OCI-LY3 (cell line): ENCODE measurements around the gene ABCF3.
A peak's percentile ranks its signal among the peaks of the same experiment; 100 is the strongest.

Experiments used
- H2AFZ ChIP-seq: fragments of 200-600, 300-600 bp; shearing (Covaris generic); 2 replicates; pipeline ENCODE4 v1.6.0; 2014; ENCODE audit warnings: antibody characterized with exemption, low read depth, low read length
- H3K27ac ChIP-seq: fragments of 200-600, 300-600 bp; sonication (generic); 2 replicates; pipeline ENCODE4 v1.5.1; 2014; ENCODE audit warnings: mild to moderate bottlenecking, low read length, moderate library complexity, mixed read lengths
- H3K27me3 ChIP-seq: fragments of 200-600, 300-600 bp; sonication (generic); 2 replicates; pipeline ENCODE4 v1.6.1; 2014; ENCODE audit warnings: low read depth, low read length, mixed read lengths
- H3K36me3 ChIP-seq: fragments of 200-600, 300-600 bp; sonication (generic); replicated peaks from 2 replicates; pipeline ENCODE3; 2014; ENCODE audit warnings: low read depth, low read length, mixed read lengths
- H3K4me1 ChIP-seq: fragments of 300-600, 200-600 bp; sonication (generic); 2 replicates; pipeline ENCODE4 v1.6.1; 2014; ENCODE audit warnings: low read length, mixed read lengths
- H3K4me2 ChIP-seq: fragments of 200-600, 300-600 bp; sonication (generic); 2 replicates; pipeline ENCODE4 v1.6.1; 2014; ENCODE audit warnings: low read length, mixed read lengths
- H3K4me3 ChIP-seq: fragments of 300-600, 200-600 bp; sonication (generic); 2 replicates; pipeline ENCODE4 v1.5.1; 2014; ENCODE audit warnings: antibody characterized with exemption, mild to moderate bottlenecking, low read length, moderate library complexity
- H3K79me2 ChIP-seq: fragments of 300-600, 200-600 bp; shearing (Covaris generic); 2 replicates; pipeline ENCODE4 v1.6.1; 2014; ENCODE audit warnings: mild to moderate bottlenecking, low read length, mixed read lengths
- H3K9ac ChIP-seq: fragments of 300-600, 200-600 bp; shearing (Covaris generic); 2 replicates; pipeline ENCODE4 v1.6.0; 2014; ENCODE audit warnings: mild to moderate bottlenecking, low read length, moderate library complexity
- H3K9me3 ChIP-seq: fragments of 200-600, 300-600 bp; shearing (Covaris generic); 2 replicates; pipeline ENCODE4 v1.6.1; 2014; ENCODE audit warnings: low read length, mixed read lengths; ENCODE audit not compliant: insufficient read depth
- H4K20me1 ChIP-seq: fragments of 200-600, 300-600 bp; sonication (generic); 2 replicates; pipeline ENCODE4 v1.6.1; 2016; ENCODE audit warnings: low read length, mixed read lengths; ENCODE audit not compliant: insufficient read depth
- CTCF ChIP-seq: fragments of 200-600, 300-600 bp; sonication (generic); IDR thresholded peaks from 2 replicates; pipeline ENCODE4 v1.5.1; 2014; ENCODE audit warnings: antibody characterized with exemption, low read length, low read depth
- EZH2phosphoT487 ChIP-seq: fragments of 200-600 bp; shearing (Covaris generic); IDR thresholded peaks from 2 replicates; pipeline ENCODE4 v1.6.1; 2018; ENCODE audit warnings: antibody characterized with exemption, mixed run types, low read depth

ABCF3 gene

GRCh38 chr3:184222521-184222920 lies 36.5 kb downstream of the ABCF3 start:
- Histone ChIP-seq H3K79me2 (no peaks in the 10 kb centered on the region), H3K27ac (no peak overlapping the region), H2AFZ (no peak overlapping the region), H3K27me3 (peaks cover 10% of the 10 kb centered on the region; the same call in 1 of the 2 replicates), H3K9ac (no peak overlapping the region), H3K4me3 (no peak overlapping the region), H3K36me3 (no peaks in the 10 kb centered on the region), H3K9me3 (no peaks in the 10 kb centered on the region), H4K20me1 (no peaks in the 10 kb centered on the region), H3K4me1 (no peaks in the 10 kb centered on the region), H3K4me2 (no peak overlapping the region)
- TF ChIP-seq EZH2phosphoT487 (no peak), CTCF (no peak)

DNA sequence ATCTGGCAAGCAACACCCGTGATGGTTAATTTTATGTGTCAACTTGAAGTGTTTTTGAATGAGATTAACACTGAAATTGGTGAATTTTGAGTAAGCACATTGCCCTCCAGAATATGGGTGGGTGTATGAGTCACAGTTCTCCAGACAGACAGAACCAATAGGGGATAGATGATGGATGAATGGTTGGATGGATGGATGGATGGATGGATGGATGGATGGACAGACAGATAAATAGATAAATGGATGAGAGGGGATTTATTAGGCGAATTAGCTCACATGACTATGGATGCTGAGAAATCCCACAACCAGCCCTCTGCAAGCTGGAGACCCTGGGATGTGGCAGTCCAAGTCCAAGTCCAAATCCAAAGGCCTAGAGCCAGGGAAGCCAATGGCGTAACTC lies 37.9 kb downstream of the ABCF3 start:
- no peak overlapping the region for H3K27ac ChIP-seq

GRCh38 chr3:184227481-184227935 lies 41.5 kb downstream of the ABCF3 start:
- Histone ChIP-seq H3K4me3 (no peak overlapping the region), H3K27ac (no peak overlapping the region), H3K27me3 (peaks cover 19% of the 10 kb centered on the region), H3K79me2 (no peaks in the 10 kb centered on the region), H3K4me1 (0 out of 2 replicates have a peak, but pooled peaks cover 2% of the 10 kb centered on the region), H3K9ac (no peak overlapping the region), H2AFZ (no peak overlapping the region), H3K4me2 (no peak overlapping the region), H3K9me3 (no peaks in the 10 kb centered on the region), H3K36me3 (no peaks in the 10 kb centered on the region), H4K20me1 (no peaks in the 10 kb centered on the region)
- no peak for TF ChIP-seq EZH2phosphoT487
- TF ChIP-seq CTCF: peak; percentile 80

More for the DNA sequence above, 37.9 kb downstream of the ABCF3 start:
- Histone ChIP-seq H3K4me2 (no peak overlapping the region), H3K4me1 (0 out of 2 replicates have a peak, but pooled peaks cover 2% of the 10 kb centered on the region), H4K20me1 (no peaks in the 10 kb centered on the region), H3K27me3 (peaks cover 22% of the 10 kb centered on the region), H3K4me3 (no peak overlapping the region), H3K79me2 (no peaks in the 10 kb centered on the region), H3K36me3 (no peaks in the 10 kb centered on the region), H2AFZ (no peak overlapping the region), H3K9me3 (no peaks in the 10 kb centered on the region), H3K9ac (no peak overlapping the region)
- no peak for TF ChIP-seq EZH2phosphoT487
- TF ChIP-seq CTCF: no peak

DNA sequence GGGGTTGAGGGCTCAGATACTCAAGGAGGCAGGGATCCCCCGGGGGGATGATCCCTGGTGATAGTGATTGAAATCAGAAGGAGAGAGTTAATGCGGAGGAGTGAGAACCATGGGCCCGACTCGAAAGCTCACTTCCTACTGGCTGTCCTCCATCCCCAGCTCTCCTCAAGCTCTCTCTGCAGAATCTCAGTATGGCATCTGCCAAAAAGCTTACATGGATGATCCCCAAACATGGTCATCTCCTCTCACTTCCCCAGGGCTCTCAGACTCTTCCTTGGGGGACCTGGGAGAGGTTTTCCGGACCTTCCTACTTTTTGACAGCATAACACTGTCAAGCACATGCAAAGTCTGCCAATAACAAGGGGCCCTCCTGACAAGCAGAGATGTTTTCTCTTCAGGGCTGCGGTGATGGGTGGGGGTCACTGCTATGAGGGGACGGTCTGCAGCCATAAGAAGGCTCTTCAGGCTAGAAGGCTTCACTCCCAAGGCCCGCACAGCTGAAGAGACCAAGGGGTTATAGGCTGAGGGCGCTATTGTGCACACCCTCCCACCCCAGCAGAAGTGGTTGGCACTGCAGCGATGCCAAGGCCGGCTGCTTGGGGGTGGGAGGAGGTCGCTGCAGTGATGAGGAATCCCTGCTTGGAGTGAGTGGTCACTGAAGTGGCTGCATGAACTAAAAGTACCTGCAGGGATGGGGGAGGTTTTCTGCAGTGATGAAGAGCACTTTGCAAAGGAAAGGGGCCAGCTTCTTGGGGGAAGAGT lies 42.6 kb downstream of the ABCF3 start:
- H3K36me3 ChIP-seq: no peaks in the 10 kb centered on the region
- peak overlapping the region; percentile 28; the same call in 1 of the 2 replicates for H2AFZ ChIP-seq
- 0 out of 2 replicates have a peak, but pooled peaks cover 2% of the 10 kb centered on the region for H3K4me1 ChIP-seq
- no peaks in the 10 kb centered on the region for H3K9me3 ChIP-seq
- H3K4me3 ChIP-seq: peak overlapping the region; percentile 83
- peaks cover 19% of the 10 kb centered on the region for H3K27me3 ChIP-seq
- no peaks in the 10 kb centered on the region for H4K20me1 ChIP-seq
- H3K4me2 ChIP-seq: peak overlapping the region; percentile 76
- H3K27ac ChIP-seq: no peak overlapping the region
- H3K79me2 ChIP-seq: no peaks in the 10 kb centered on the region
- no peak overlapping the region for H3K9ac ChIP-seq
- no peak for TF ChIP-seq EZH2phosphoT487
- no peak for TF ChIP-seq CTCF
